Dermis microvascular lymphatic vessel endothelial cell (primary cell): ENCODE data around the gene BRF1. TPM values are rescaled to one million over a fixed set of nuclear protein-coding genes. Genes with fewer than 3 reads are reported as not detected.
A peak's percentile ranks its signal among the peaks of the same experiment; 100 is the strongest.

Source experiments
- DNase-seq, 2 donors: peaks; one replicate each; pipeline versions ENCODE4 v3.0.0 to v3.0.0-alpha.2; 2010; ENCODE audit warnings: low read depth in 2 of 2
- total RNA-seq: library from RNA; depleted of rRNA; stranded (reverse); fragments of >200 nt; gene quantifications from 2 replicates; pipeline ENCODE4 v1.2.1, GENCODE V29; 2014

BRF1 gene
- total RNA-seq, 1 donor from 2014 or later = 20.8 TPM

- DNase-seq = no peak
Observed at GRCh38 chr14:105176513-105176912, 124.3 kb downstream of the BRF1 start.

- peak in 1 of 2 donors; percentile 63 for DNase-seq
Observed at GRCh38 chr14:105173901-105174894, 126.6 kb downstream of the BRF1 start.

- DNase-seq = no peak
Observed at GRCh38 chr14:105173145-105173544, 127.7 kb downstream of the BRF1 start.

- no peak for DNase-seq
Observed at GRCh38 chr14:105172476-105172875, 128.3 kb downstream of the BRF1 start.

- peak in 1 of 2 donors; percentile 38 for DNase-seq
Observed at GRCh38 chr14:105171004-105171673, 129.7 kb downstream of the BRF1 start.

- no peak for DNase-seq
Observed at GRCh38 chr14:105169776-105170655, 130.8 kb downstream of the BRF1 start.

GRCh38 chr14:105168979-105169507 is 131.8 kb downstream of the BRF1 start:
- peak; percentile 15 to 79 for DNase-seq

GRCh38 chr14:105168496-105168978 is 132.3 kb downstream of the BRF1 start, which contains the start of gene JAG2:
Gene JAG2 (minus strand): TSS chr14:105168776. CDS start chr14:105168420, 356 bp downstream.
- DNase-seq = peak; percentile 36 to 87

- no peak for DNase-seq
Observed at GRCh38 chr14:105168093-105168420, 132.7 kb downstream of the BRF1 start.

- peak in 1 of 2 donors; percentile 42 for DNase-seq
Observed at GRCh38 chr14:105167303-105168092, 133.3 kb downstream of the BRF1 start.

- DNase-seq = no peak
Observed at GRCh38 chr14:105166571-105167302, 134.1 kb downstream of the BRF1 start.

- no peak for DNase-seq
Observed at GRCh38 chr14:105165761-105166485, 134.9 kb downstream of the BRF1 start.

- no peak for DNase-seq
Observed at GRCh38 chr14:105165134-105165704, 135.6 kb downstream of the BRF1 start.

- DNase-seq = no peak
Observed at GRCh38 chr14:105163040-105163742, 137.6 kb downstream of the BRF1 start.

- DNase-seq = no peak
Observed at GRCh38 chr14:105162669-105162979, 138.2 kb downstream of the BRF1 start.

GRCh38 chr14:105161964-105162668 is 138.7 kb downstream of the BRF1 start:
- no peak for DNase-seq

GRCh38 chr14:105161309-105161708 is 139.5 kb downstream of the BRF1 start:
- DNase-seq = no peak
